Nephron (organoid): ENCODE results near the gene ADISSP.

Source experiments
- H3K27ac Mint-ChIP-seq, 3 experiments: 2 replicates each; pipeline ENCODE4 v1.8.0; 2020; ENCODE audit warnings: mixed read lengths in 3 of 3, mild to moderate bottlenecking in 2 of 3, moderate library complexity in 1 of 3
- H3K27me3 Mint-ChIP-seq: 2 replicates; pipeline ENCODE4 v1.8.0; 2021; ENCODE audit warnings: low read depth, mild to moderate bottlenecking, moderate library complexity, mixed read lengths
- H3K36me3 Mint-ChIP-seq: 2 replicates; pipeline ENCODE4 v1.8.0; 2020; ENCODE audit warnings: low read depth, mixed read lengths
- H3K4me1 Mint-ChIP-seq: 2 replicates; pipeline ENCODE4 v1.8.0; 2020; ENCODE audit warnings: mixed read lengths
- H3K4me3 Mint-ChIP-seq, 3 experiments: 2 replicates each; pipeline ENCODE4 v1.8.0; 2020; ENCODE audit warnings: mild to moderate bottlenecking in 3 of 3, mixed read lengths in 3 of 3, moderate library complexity in 2 of 3
- H3K9me3 Mint-ChIP-seq: 2 replicates; pipeline ENCODE4 v1.8.0; 2020; ENCODE audit warnings: mixed read lengths
- CTCF ChIP-seq, 3 experiments: fragments of 200-600 bp; sonication (generic); IDR thresholded peaks; one replicate each; pipeline ENCODE4 v1.5.0; 2021; ENCODE audit warnings: antibody characterized with exemption in 3 of 3; ENCODE audit not compliant: unreplicated experiment in 3 of 3

ADISSP gene

DNA sequence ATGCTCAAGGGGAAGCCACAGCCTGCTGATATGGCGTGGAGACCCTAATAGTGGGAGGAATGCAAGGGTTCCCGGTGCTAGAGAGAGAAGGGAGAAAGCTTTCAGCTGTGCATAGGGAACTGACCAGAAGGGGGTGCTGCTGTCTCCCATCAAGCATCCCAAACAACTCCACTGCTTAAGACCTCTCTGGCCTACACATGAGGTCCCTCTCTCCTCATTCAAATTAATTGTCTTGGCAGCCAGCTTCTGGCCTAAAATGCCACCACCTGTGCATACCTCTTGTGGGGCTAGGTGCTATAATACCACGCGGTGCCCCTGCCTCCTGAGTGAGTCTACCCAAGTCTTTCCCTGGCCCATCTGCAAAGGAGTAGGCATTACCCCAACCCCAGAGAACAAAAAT is 14.5 kb downstream of the ADISSP start:
- TF ChIP-seq CTCF (IDR thresholded peaks at IDR 0.05; ENCODE audit: unreplicated experiment in 3 of 3), result peak; percentile 56 to 67 (median 60)
- Mint-ChIP-seq H3K9me3 (no peaks in the 10 kb centered on the region), H3K36me3 (peaks cover 24% of the 10 kb centered on the region), H3K4me3 (no peak overlapping the region), H3K4me1 (no peaks in the 10 kb centered on the region), H3K27ac (peak overlapping the region in 1 of 3 experiments; percentile 75), H3K27me3 (peaks cover 30% of the 10 kb centered on the region)

- Mint-ChIP-seq H3K27me3 (peaks cover 36% of the 10 kb centered on the region), H3K36me3 (peaks cover 23% of the 10 kb centered on the region), H3K4me3 (no peak overlapping the region), H3K27ac (no peak overlapping the region), H3K4me1 (no peaks in the 10 kb centered on the region), H3K9me3 (no peaks in the 10 kb centered on the region)
- no peak for TF ChIP-seq CTCF (IDR thresholded peaks at IDR 0.05; ENCODE audit: unreplicated experiment in 3 of 3)
Observed at GRCh38 chr20:3752386-3752759, 15.2 kb downstream of the ADISSP start.

GRCh38 chr20:3751675-3752385 is 15.7 kb downstream of the ADISSP start:
- no peak overlapping the region for H3K27ac Mint-ChIP-seq
- H3K36me3 Mint-ChIP-seq, result peaks cover 26% of the 10 kb centered on the region
- no peak overlapping the region for H3K4me3 Mint-ChIP-seq
- no peaks in the 10 kb centered on the region for H3K4me1 Mint-ChIP-seq
- H3K27me3 Mint-ChIP-seq, result peaks cover 42% of the 10 kb centered on the region
- no peaks in the 10 kb centered on the region for H3K9me3 Mint-ChIP-seq
- no peak for TF ChIP-seq CTCF (IDR thresholded peaks at IDR 0.05; ENCODE audit: unreplicated experiment in 3 of 3)

- no peaks in the 10 kb centered on the region for H3K9me3 Mint-ChIP-seq
- no peak overlapping the region for H3K27ac Mint-ChIP-seq
- H3K27me3 Mint-ChIP-seq, result peaks cover 47% of the 10 kb centered on the region
- no peak overlapping the region for H3K4me3 Mint-ChIP-seq
- no peaks in the 10 kb centered on the region for H3K4me1 Mint-ChIP-seq
- peaks cover 31% of the 10 kb centered on the region for H3K36me3 Mint-ChIP-seq
- peak in 1 of 3 experiments; percentile 13 for TF ChIP-seq CTCF (IDR thresholded peaks at IDR 0.05; ENCODE audit: unreplicated experiment in 3 of 3)
Observed at GRCh38 chr20:3751305-3751674, 16.3 kb downstream of the ADISSP start.

DNA sequence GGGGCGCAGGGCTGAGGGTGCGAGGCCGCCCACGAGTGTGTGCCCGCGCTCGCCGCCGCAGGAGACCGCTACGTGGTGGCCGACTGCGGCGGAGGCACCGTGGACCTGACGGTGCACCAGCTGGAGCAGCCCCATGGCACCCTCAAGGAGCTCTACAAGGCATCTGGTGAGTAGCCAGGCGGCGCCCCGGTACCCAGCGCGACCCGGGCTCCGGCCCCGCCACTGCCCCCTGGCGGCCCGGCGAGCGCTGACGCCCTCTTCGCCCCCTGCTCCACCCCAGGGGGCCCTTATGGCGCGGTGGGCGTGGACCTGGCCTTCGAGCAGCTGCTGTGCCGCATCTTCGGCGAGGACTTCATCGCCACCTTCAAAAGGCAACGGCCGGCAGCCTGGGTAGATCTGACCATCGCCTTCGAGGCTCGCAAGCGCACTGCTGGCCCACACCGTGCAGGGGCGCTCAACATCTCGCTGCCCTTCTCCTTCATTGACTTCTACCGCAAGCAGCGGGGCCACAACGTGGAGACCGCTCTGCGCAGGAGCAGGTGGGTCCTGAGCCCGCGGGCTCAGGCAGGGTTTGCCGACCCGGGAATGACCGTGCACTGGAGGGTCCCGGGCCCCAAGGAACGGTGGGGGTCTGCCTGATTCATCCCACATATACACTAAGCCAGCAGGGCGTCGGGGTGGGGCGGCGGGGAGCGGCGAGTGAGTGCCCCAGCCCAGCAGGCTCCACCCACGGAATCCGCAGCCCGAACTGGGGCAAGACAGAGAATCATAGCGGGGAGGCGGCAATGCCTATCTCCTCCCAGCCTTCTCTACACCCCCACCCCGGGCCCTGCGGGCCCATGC is 17.6 kb downstream of the ADISSP start:
- H3K36me3 Mint-ChIP-seq, result peaks cover 37% of the 10 kb centered on the region
- H3K4me1 Mint-ChIP-seq, result no peaks in the 10 kb centered on the region
- no peak overlapping the region for H3K27ac Mint-ChIP-seq
- H3K27me3 Mint-ChIP-seq, result peaks cover 53% of the 10 kb centered on the region
- H3K4me3 Mint-ChIP-seq, result peak overlapping the region in 1 of 3 experiments; percentile 58
- H3K9me3 Mint-ChIP-seq, result no peaks in the 10 kb centered on the region
- peak; percentile 82 to 92 (median 90) for TF ChIP-seq CTCF (IDR thresholded peaks at IDR 0.05; ENCODE audit: unreplicated experiment in 3 of 3)
